Measurements from ENCODE around the gene CARD11.

Gene CARD11

GRCh38 chr7:2969398-2970306 is 74.0 kb downstream of the CARD11 start:
- no peak for DNase-seq (ENCODE audit: low spot score)
- TF ChIP-seq, protein P1, sequence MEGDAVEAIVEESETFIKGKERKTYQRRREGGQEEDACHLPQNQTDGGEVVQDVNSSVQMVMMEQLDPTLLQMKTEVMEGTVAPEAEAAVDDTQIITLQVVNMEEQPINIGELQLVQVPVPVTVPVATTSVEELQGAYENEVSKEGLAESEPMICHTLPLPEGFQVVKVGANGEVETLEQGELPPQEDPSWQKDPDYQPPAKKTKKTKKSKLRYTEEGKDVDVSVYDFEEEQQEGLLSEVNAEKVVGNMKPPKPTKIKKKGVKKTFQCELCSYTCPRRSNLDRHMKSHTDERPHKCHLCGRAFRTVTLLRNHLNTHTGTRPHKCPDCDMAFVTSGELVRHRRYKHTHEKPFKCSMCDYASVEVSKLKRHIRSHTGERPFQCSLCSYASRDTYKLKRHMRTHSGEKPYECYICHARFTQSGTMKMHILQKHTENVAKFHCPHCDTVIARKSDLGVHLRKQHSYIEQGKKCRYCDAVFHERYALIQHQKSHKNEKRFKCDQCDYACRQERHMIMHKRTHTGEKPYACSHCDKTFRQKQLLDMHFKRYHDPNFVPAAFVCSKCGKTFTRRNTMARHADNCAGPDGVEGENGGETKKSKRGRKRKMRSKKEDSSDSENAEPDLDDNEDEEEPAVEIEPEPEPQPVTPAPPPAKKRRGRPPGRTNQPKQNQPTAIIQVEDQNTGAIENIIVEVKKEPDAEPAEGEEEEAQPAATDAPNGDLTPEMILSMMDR (IDR thresholded peaks at IDR 0.05; ENCODE audit: extremely low read depth, missing control alignments): no peak

DNA sequence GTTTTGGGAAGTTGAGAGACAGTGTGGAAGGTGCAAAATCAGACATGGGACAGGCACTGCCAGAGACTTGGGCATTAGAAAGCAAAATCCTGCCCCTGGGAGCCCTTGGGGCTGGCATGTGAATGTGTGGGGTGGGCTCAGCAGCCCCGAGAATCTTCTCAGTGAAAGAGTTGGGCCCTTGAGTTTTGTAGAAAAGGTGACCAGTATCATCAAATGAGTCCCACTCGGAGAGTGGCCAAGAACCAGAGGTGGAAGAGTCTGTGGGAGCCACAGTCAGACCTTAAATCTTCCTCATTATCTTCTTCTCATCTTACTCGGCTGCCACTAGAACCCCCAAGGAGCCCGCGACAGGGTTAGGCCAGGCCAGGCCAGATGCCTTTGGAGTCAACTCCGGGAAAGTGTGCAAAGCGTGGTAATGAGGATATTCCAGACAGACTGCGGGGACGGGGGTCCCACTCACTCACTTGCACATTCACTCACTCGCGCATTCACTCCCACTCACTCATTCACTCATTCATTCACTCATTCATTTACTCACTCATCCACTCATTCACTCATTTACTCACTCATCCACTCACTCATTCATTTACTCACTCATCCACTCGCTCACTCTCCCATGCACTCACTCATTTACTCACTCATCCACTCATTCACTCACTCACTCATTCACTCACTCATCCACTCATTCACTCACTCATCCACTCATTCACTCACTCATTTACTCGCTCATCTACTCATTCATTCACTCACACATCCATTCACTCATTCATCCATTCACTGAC is 74.9 kb downstream of the CARD11 start:
- TF ChIP-seq, protein P1 (IDR thresholded peaks at IDR 0.05; ENCODE audit: extremely low read depth, missing control alignments): no peak
- no peak for DNase-seq (ENCODE audit: low spot score)

DNA sequence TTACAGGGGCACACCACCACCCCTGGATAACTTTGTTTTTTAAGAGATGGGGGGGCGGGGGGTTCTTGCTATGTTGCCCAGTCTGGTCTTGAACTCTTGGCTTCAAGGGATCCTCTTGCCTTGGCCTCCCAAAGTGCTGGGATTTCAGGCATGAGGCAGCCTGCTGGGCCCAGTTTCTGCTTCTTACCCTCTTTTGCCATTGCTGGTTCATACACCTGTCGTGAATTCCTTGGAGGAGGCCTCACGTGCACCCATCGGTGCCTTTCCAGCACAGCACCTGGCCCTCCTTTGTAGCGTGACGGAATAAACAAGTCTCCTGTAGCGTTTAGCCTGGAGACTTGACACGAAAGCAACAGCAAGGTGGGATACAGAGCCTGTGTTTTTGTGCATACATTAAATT is 75.5 kb downstream of the CARD11 start:
- TF ChIP-seq, protein P1 (IDR thresholded peaks at IDR 0.05; ENCODE audit: extremely low read depth, missing control alignments): no peak
- no peak for DNase-seq (ENCODE audit: low spot score)

- TF ChIP-seq, protein P1 (IDR thresholded peaks at IDR 0.05; ENCODE audit: extremely low read depth, missing control alignments): no peak
- DNase-seq (ENCODE audit: low spot score): no peak
These were observed 76.0 kb downstream of the CARD11 start for GRCh38 chr7:2967705-2968104.

DNA sequence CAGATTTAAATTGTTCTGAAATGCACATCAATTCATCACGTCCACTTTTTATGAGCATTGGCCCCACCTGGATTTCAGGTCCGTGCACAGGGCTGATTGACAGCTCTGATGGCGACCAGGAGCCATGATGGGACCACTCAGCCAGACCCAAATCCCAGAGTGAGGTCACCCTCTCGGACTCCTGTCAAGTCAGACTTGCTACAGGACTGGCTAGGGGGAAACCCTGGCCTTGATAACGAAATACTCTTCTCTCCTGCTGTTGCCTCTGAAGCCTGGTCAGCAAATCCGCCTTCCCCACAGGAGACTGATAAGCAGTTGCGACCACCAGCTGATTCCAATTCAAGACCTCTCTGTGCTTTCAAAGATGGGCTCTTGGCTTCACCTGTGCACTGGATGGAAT is 76.4 kb downstream of the CARD11 start:
- no peak for DNase-seq (ENCODE audit: low spot score)
- TF ChIP-seq, protein P1 (IDR thresholded peaks at IDR 0.05; ENCODE audit: extremely low read depth, missing control alignments): no peak

DNA sequence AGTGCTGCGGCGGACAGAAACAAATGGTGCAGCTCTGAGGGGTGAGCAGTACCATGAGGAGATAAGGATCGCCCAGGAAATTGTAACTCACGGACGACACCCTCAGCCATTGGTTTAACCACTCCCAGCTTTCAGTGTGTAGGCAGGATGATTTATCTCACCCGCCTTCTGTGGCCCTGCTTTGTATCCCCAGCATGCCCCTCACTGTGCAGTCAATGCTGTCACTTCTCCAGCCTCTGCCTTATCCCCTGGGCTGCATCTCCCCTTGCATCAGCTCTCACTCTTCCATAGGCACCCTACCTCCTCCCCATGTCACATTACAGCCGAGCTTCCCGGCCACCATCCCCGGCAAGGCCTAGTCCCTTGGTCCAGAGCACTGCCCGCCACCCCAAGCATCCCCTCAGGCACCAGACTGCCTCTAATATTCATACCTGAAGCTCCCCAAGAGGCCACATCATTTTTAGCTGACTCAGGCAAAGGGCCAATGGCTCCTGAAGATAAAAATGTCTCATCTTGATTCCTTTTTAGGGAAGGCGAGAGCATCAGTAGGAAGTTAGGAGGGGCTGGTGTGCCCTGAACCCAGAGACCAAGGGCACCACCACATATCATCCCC is 77.1 kb downstream of the CARD11 start:
- TF ChIP-seq, protein P1 (IDR thresholded peaks at IDR 0.05; ENCODE audit: extremely low read depth, missing control alignments): no peak
- no peak for DNase-seq (ENCODE audit: low spot score)

Data from GM20000 (cell line).